Ovary (tissue), 9 donors: ENCODE results near the gene COL5A3. TPM values are rescaled to one million over a fixed set of nuclear protein-coding genes. Genes with fewer than 3 reads are reported as not detected.
A peak's percentile ranks its signal among the peaks of the same experiment; 100 is the strongest.

ENCODE experiments used
- DNase-seq, 5 donors: peaks; one replicate each; pipeline ENCODE4 v3.0.0-alpha.2; 2019 to 2020
- H3K27ac ChIP-seq, 2 donors: fragments of 200-600 bp; one replicate each; pipeline versions ENCODE4 v1.5.1 to v1.8.0; 2019 to 2022
- H3K27me3 ChIP-seq: fragments of 200-600 bp; one replicate; pipeline ENCODE4 v1.8.0; 2022
- H3K36me3 ChIP-seq: fragments of 200-600 bp; sonication (generic); one replicate; pipeline ENCODE4 v1.5.1; 2019
- H3K4me1 ChIP-seq: one replicate; pipeline ENCODE4 v1.8.1; 2013; ENCODE audit warnings: mild to moderate bottlenecking, moderate library complexity; ENCODE audit not compliant: insufficient read depth
- H3K4me3 ChIP-seq: fragments of 200-600 bp; sonication (generic); one replicate; pipeline ENCODE4 v1.5.1; 2017
- H3K9me3 ChIP-seq, 2 donors: fragments of 200-600 bp in 1 of 2; sonication (generic) in 1 of 2; one replicate each; pipeline versions ENCODE4 v1.5.1 to v1.8.1; 2013 to 2019; ENCODE audit warnings: mild to moderate bottlenecking in 1 of 2, moderate library complexity in 1 of 2
- CTCF ChIP-seq, 3 donors: fragments of 450-650 bp in 2 of 3; fragments of 200-600 bp in 1 of 3; IDR thresholded peaks; one replicate each; pipeline versions ENCODE4 v1.5.1 to v1.8.0; 2016 to 2022; ENCODE audit warnings: antibody characterized with exemption in 3 of 3, mild to moderate bottlenecking in 1 of 3
- EP300 ChIP-seq: sonication (generic); formaldehyde crosslinking; IDR thresholded peaks from one replicate; pipeline ENCODE4 v1.6.1; 2017; ENCODE audit warnings: antibody characterized with exemption
- POLR2A ChIP-seq: fragments of 450-650 bp; IDR thresholded peaks from one replicate; pipeline ENCODE4 v1.6.1; 2017; ENCODE audit warnings: antibody characterized with exemption, mild to moderate bottlenecking, moderate library complexity
- WGBS, 3 donors: extraction: QIAGEN DNeasy Blood & Tissue Kit in 1 of 3; methylation state at CpG; one replicate each; pipeline versions ENCODE4 v1.1.5 to v1.1.7; 2013 to 2017; 5-methylcytosine and 5-hydroxymethylcytosine counted together
- intact Hi-C, 4 donors: fragments of 100-400 bp; cut with DNase I; formaldehyde crosslinking; loops; one replicate each; pipeline versions ENCODE4 v1.11.0 to v1.15.1; 2022 to 2023
- polyA plus RNA-seq, 2 donors: library from polyadenylated mRNA; stranded (reverse); fragments of 200-250 nt in 1 of 2; fragments of 350-450 nt in 1 of 2; fragmentation: Illumina TruSeq in 1 of 2; extraction: RNeasy Lipid Tissue Mini Kit (QIAGEN cat#74804) in 1 of 2; gene quantifications; one replicate each; pipeline ENCODE4 v1.2.3, GENCODE V29; 2013 to 2014
- total RNA-seq, 7 donors: library from RNA; depleted of rRNA in 2 of 7; stranded (reverse); fragments of >200 nt in 2 of 7; fragmentation: NEBNext Ultra II Directional in 3 of 7; extraction: Animal tissue kit (Norgen Biotek cat#: 25700) in 3 of 7; gene quantifications; one replicate each; pipeline versions ENCODE4 v1.1.0 to v1.2.4, GENCODE V29; 2016 to 2023
- donor health status: DM: no; HTN: no; CAD: no; lungs with moderate emphysema.
- donor health status: DM: no; HTN: no; CAD: no.
- donor health status: Bipolar disorder and iron deficiency.
- donor health status: DM: yes; HTN: yes; CAD: no.
- donor health status: DM: no; HTN: no; CAD: no.
- donor health status: DM: yes; HTN: yes; CAD: no.

The COL5A3 gene
- total and polyA plus RNA-seq, 9 donors, result 1.5 to 9.0 (median 4.4) TPM

GRCh38 chr19:9914315-9915207, 95.7 kb downstream of the COL5A3 start:
- Histone ChIP-seq H3K4me3 (peak overlapping the region; percentile 27), H3K27me3 (no peaks in the 10 kb centered on the region), H3K36me3 (no peaks in the 10 kb centered on the region), H3K4me1 (peaks cover 3% of the 10 kb centered on the region), H3K27ac (no peak overlapping the region), H3K9me3 (no peaks in the 10 kb centered on the region)
- peak in 1 of 3 donors; percentile 29 for TF ChIP-seq CTCF (IDR thresholded peaks at IDR 0.05)
- TF ChIP-seq POLR2A, result no peak
- no peak for TF ChIP-seq EP300
- DNase-seq, result peak; percentile 36 to 68 (median 47)
- WGBS, 3 donors, result 0 to 2% (median 1%) methylated on average over 59 to 65 of the region's 65 CpGs
- intact Hi-C loops, result no loop called here

- intact Hi-C loops, result no loop called here
- WGBS, 3 donors, result 1 to 2% (median 1%) methylated on average over 22 to 27 of the region's 27 CpGs
- H3K27ac ChIP-seq, result no peak overlapping the region
Observed at GRCh38 chr19:9914001-9914314, 96.3 kb downstream of the COL5A3 start.

GRCh38 chr19:9913237-9914000, 96.9 kb downstream of the COL5A3 start:
- DNase-seq, result peak in 2 of 5 donors; percentile 28 to 42
- TF ChIP-seq POLR2A, result no peak
- no peak for TF ChIP-seq EP300
- no peak for TF ChIP-seq CTCF (IDR thresholded peaks at IDR 0.05)
- Histone ChIP-seq H3K9me3 (no peaks in the 10 kb centered on the region), H3K27me3 (no peaks in the 10 kb centered on the region), H3K4me3 (peak overlapping the region; percentile 27), H3K27ac (no peak overlapping the region), H3K4me1 (peaks cover 3% of the 10 kb centered on the region), H3K36me3 (no peaks in the 10 kb centered on the region)
- 2 to 5% (median 2%) methylated on average over 36 to 95 of the region's 95 CpGs for WGBS, 3 donors
- intact Hi-C loops, result no loop called here

More at GRCh38 chr19:9914001-9914314, 96.3 kb downstream of the COL5A3 start:
- DNase-seq, result no peak
- H3K36me3 ChIP-seq, result no peaks in the 10 kb centered on the region
- H3K4me1 ChIP-seq, result peaks cover 3% of the 10 kb centered on the region
- H3K9me3 ChIP-seq, result no peaks in the 10 kb centered on the region
- H3K27me3 ChIP-seq, result no peaks in the 10 kb centered on the region
- TF ChIP-seq EP300, result no peak
- peak overlapping the region; percentile 27 for H3K4me3 ChIP-seq

- intact Hi-C loops, result no loop called here
- Histone ChIP-seq H3K4me3 (no peak overlapping the region), H3K4me1 (peaks cover 3% of the 10 kb centered on the region), H3K27ac (no peak overlapping the region), H3K27me3 (no peaks in the 10 kb centered on the region), H3K9me3 (no peaks in the 10 kb centered on the region), H3K36me3 (no peaks in the 10 kb centered on the region)
- TF ChIP-seq POLR2A (no peak), EP300 (no peak), CTCF (IDR thresholded peaks at IDR 0.05) (no peak)
- 36 to 50% (median 39%) methylated on average over 24 of the region's 24 CpGs for WGBS, 3 donors
- DNase-seq, result no peak
Observed at GRCh38 chr19:9912551-9913236, 97.6 kb downstream of the COL5A3 start.
